A549 treated with dexamethasone at 1 μM for 4 hours (cell line): Measurements from ENCODE around the gene IFNL1. TPM values are rescaled to one million over a fixed set of nuclear protein-coding genes. Genes with fewer than 3 reads are reported as not detected.

ENCODE experiments used
- total RNA-seq: library from RNA; stranded (reverse); fragments of 200-300 nt; extraction: Qiagen RNA extraction; gene quantifications from 5 replicates; pipeline ENCODE4 v1.2.3, GENCODE V29; 2022

Gene IFNL1
- 0.16 to 0.26 TPM in 2 of 5 replicates, not detected in the others for total RNA-seq

DNA sequence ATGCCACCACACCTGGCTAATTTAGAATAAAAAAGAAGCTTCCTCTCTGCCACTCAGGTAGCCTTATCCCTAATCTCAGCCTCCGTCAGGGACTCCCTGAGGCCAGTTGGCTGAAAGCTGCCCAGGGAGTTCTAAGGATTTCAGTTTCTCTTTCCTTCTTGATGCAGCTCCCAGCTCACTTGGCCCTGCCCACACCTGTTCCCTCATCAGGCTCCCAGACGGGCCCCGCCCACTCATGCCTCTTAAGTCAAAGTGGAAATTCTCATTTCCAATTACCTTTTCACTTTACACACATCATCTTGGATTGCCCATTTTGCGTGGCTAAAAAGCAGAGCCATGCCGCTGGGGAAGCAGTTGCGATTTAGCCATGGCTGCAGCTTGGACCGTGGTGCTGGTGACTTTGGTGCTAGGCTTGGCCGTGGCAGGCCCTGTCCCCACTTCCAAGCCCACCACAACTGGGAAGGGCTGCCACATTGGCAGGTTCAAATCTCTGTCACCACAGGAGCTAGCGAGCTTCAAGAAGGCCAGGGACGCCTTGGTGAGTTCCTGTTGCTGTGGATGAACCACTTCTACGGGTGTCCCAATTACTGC, at the start of gene IFNL1:
TSS of gene IFNL1 (plus strand) at position 353 of the 591 bp plus-strand sequence. CDS start at position 368, 15 bp downstream.

DNA sequence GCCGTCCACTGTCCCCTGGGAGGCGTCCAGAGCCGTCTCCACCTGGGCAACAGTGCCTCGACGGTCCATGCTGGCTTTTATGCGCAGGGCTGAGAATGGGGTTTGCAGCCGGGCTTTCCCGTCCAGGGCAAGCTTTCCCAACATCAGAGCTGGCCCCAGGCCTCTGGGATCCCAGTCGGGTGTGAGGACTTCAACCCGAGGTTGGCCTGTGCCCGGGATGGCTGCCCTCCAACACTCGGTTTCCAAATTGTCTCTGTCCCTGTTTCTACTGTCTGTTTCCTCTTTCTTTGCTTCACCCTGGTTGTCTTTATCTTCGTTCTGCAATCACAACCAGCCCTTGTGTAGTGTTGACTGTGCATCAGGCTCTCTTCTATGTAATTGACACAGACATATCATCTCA, 47.4 kb upstream of the IFNL1 start, which contains the start of gene IFNL4:
TSS of gene IFNL4 (minus strand) at position 51 of the 400 bp plus-strand sequence.

DNA sequence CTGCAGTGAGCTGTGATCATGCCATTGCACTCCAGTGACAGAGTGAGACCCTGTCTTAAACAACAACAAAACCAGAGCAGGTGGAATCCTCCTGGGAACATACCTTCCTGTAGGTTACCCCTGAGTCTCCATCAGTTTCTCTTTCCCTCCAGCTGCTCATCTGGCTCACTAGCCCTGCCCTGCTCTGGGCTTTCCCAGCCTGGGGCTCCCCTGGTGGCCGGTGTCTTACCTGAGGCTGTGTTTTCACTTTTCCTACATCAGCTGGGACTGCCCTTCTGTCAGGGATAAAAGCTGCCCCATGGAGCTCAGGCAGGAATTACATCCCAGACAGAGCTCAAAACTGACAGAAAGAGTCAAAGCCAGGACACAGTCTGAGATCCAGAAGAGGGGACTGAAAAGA, 28.1 kb upstream of the IFNL1 start, which contains the start of gene IFNL2:
TSS of gene IFNL2 (plus strand) at position 312 of the 400 bp plus-strand sequence. CDS start 173 bp downstream, outside the sequence.

DNA sequence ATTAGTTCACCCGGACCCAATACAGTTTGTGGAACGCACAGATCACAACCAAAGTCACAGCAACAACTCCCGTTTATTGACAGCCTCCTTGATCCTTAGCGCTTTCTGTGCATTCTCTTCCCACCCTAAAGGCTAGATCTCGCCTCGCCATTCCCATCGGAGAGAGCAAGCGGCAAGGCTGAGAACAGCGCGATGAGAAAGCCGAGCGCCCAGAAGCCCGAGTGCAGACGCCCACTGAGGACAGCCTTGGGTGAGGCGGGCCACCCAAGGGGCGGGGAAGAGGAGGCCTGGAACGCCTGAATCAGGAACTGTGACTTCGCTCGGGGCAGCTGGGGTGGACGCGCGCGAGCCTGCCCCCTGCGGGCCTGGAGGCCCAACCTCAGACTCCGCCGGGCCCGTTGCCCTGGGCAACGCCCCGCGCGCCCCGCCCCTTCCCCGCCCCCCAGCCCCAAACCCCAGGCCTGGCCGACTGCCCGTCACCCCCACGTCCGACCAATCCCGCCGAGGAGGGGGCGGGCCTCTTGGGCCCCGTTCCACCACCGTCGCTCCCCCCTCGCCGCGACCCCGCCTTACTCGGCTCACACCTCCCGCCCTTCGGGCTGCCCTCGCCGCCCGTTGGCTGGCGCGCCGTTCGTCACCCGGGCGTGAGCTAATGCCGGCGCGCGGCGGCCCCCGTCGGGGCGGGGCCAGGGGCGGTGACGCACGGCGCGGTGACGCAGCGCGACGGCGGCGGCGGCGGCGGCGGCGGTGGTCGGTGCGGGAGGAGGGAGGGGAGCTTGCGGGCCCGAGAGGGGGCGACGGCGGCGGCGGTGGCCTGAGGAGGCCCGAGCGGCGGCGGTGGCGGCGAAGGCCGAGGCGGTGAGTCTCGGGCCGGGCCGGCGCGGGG, 45.8 kb downstream of the IFNL1 start, which contains the start of gene SAMD4B:
TSS of gene SAMD4B (plus strand) at position 703 of the 886 bp plus-strand sequence. CDS start 14,473 bp downstream, outside the sequence.

Other genes starting within 250 kb of the IFNL1 start
- gene ACP7, start 212.0 kb upstream of the IFNL1 start, total RNA-seq = 0.02 to 0.07 TPM (median 0.05 TPM) in 5 replicates
- gene PAK4, start 170.6 kb upstream of the IFNL1 start, total RNA-seq = 70.5 to 147 TPM (median 134 TPM) in 5 replicates
- 1.0 to 1.7 TPM (median 1.5 TPM) in 5 replicates for gene NCCRP1, start 99.4 kb upstream of the IFNL1 start, total RNA-seq
- not detected in 5 replicates for gene SYCN, start 92.1 kb upstream of the IFNL1 start, total RNA-seq
- gene IFNL3, start 51.4 kb upstream of the IFNL1 start, total RNA-seq = not detected in 5 replicates
- gene IFNL4, start 47.6 kb upstream of the IFNL1 start, total RNA-seq = not detected in 5 replicates
- gene IFNL2, start 28.0 kb upstream of the IFNL1 start, total RNA-seq = not detected in 5 replicates
- 6.3 to 10.8 TPM (median 9.6 TPM) in 5 replicates for gene LRFN1, start 24.5 kb downstream of the IFNL1 start, total RNA-seq
- gene GMFG, start 39.6 kb downstream of the IFNL1 start, total RNA-seq = 0.31 TPM in 1 of 5 replicates, not detected in the others
- 101 to 193 TPM (median 189 TPM) in 5 replicates for gene SAMD4B, start 46.0 kb downstream of the IFNL1 start, total RNA-seq
- gene PAF1, start 94.7 kb downstream of the IFNL1 start, total RNA-seq = 70.3 to 88.0 TPM (median 86.0 TPM) in 5 replicates
- gene MED29, start 95.0 kb downstream of the IFNL1 start, total RNA-seq = 66.9 to 81.5 TPM (median 79.2 TPM) in 5 replicates
- gene ZFP36, start 110.4 kb downstream of the IFNL1 start, total RNA-seq = 195 to 324 TPM (median 282 TPM) in 5 replicates
- gene PLEKHG2, start 116.3 kb downstream of the IFNL1 start, total RNA-seq = 60.4 to 147 TPM (median 118 TPM) in 5 replicates
- gene RPS16, start 139.5 kb downstream of the IFNL1 start, total RNA-seq = 6,292 to 6,945 TPM (median 6,439 TPM) in 5 replicates
- gene SUPT5H, start 149.2 kb downstream of the IFNL1 start, total RNA-seq = 141 to 199 TPM (median 189 TPM) in 5 replicates
- gene TIMM50, start 184.4 kb downstream of the IFNL1 start, total RNA-seq = 175 to 234 TPM (median 221 TPM) in 5 replicates
- 7.2 to 9.6 TPM (median 9.0 TPM) in 5 replicates for gene DLL3, start 202.5 kb downstream of the IFNL1 start, total RNA-seq
- 0.05 TPM in 1 of 5 replicates, not detected in the others for gene SELENOV, start 218.7 kb downstream of the IFNL1 start, total RNA-seq
- gene EID2B, start 236.4 kb downstream of the IFNL1 start, total RNA-seq = 5.8 to 7.8 TPM (median 7.2 TPM) in 5 replicates
- gene EID2, start 243.8 kb downstream of the IFNL1 start, total RNA-seq = 35.1 to 39.3 TPM (median 35.6 TPM) in 5 replicates